K562 (cell line): ENCODE measurements around the gene ECM1. TPM values are rescaled to one million over a fixed set of nuclear protein-coding genes. Genes with fewer than 3 reads are reported as not detected.

Source experiments
- ARID1B ChIP-seq: fragments of 450-650 bp; IDR thresholded peaks from 2 replicates; pipeline ENCODE4 v1.6.1; 2016; ENCODE audit warnings: antibody characterized with exemption, mild to moderate bottlenecking, inconsistent platforms
- ATF7 ChIP-seq: fragments of 450-650 bp; IDR thresholded peaks from 2 replicates; pipeline ENCODE4 v1.7.1; 2014; ENCODE audit warnings: mild to moderate bottlenecking, moderate library complexity
- BHLHE40 ChIP-seq: IDR thresholded peaks from 2 replicates; pipeline ENCODE4 v1.6.1; 2011; ENCODE audit warnings: low read length, improper control_type of control experiment
- BRF2 ChIP-seq: IDR thresholded peaks from 3 replicates; pipeline ENCODE4 v1.6.1; 2011; ENCODE audit warnings: borderline replicate concordance, mild to moderate bottlenecking; ENCODE audit not compliant: insufficient read length, insufficient read depth
- CLOCK ChIP-seq: fragments of 250-450 bp; sonication (Bioruptor Pico); IDR thresholded peaks from 2 replicates; pipeline ENCODE4 v1.4.0; 2020; ENCODE audit warnings: mild to moderate bottlenecking, moderate library complexity, borderline replicate concordance
- ETS1 ChIP-seq: conservative IDR thresholded peaks from 2 replicates; pipeline ENCODE4 v1.6.1; 2011; ENCODE audit warnings: low read depth, mild to moderate bottlenecking, low read length; ENCODE audit not compliant: control insufficient read depth
- MCM3 ChIP-seq: fragments of 450-650 bp; IDR thresholded peaks from 2 replicates; pipeline ENCODE4 v1.6.1; 2016
- MYBL2 ChIP-seq, 2 experiments: fragments of 450-650 bp in 1 of 2; sonication (generic) in 1 of 2; formaldehyde crosslinking in 1 of 2; IDR thresholded peaks; 2 replicates each; pipeline versions ENCODE4 v1.6.1 to v1.8.1; 2017 to 2022; ENCODE audit warnings: borderline replicate concordance in 1 of 2, inconsistent platforms in 1 of 2, low read depth in 1 of 2, mild to moderate bottlenecking in 1 of 2, missing genetic modification reagents in 1 of 2, moderate library complexity in 1 of 2
- NCOA2 ChIP-seq, 2 experiments: fragments of 450-650 bp; IDR thresholded peaks; 2 replicates each; pipeline ENCODE4 v1.6.1; 2018; ENCODE audit warnings: mild to moderate bottlenecking in 2 of 2, moderate library complexity in 1 of 2; ENCODE audit not compliant: partially characterized antibody in 2 of 2
- SP2 ChIP-seq: IDR thresholded peaks from 2 replicates; pipeline ENCODE4 v1.6.1; 2011; ENCODE audit warnings: mild to moderate bottlenecking, low read depth, low read length, moderate library complexity; ENCODE audit not compliant: poor library complexity, severe bottlenecking; ENCODE audit errors: extremely low read depth
- TFE3 ChIP-seq: fragments of 450-650 bp; formaldehyde crosslinking; IDR thresholded peaks from 2 replicates; pipeline ENCODE4 v1.4.0; 2020; ENCODE audit warnings: mild to moderate bottlenecking, mixed read lengths
- polyA plus RNA-seq, 8 experiments: library from polyadenylated mRNA; depleted of rRNA in 4 of 8; stranded (reverse) in 5 of 8; unstranded in 3 of 8; fragments of >200 nt; fragmentation: Nextera tagmentation in 2 of 8; fragmentation: Illumina TruSeq in 1 of 8; extraction: Ambion mirVana in 2 of 8; extraction: Trizol in 1 of 8; gene quantifications; 2 replicates each; pipeline versions ENCODE4 v1.2.1 to v1.2.3, GENCODE V29; 2011 to 2014; ENCODE audit warnings: inconsistent platforms in 1 of 8, missing spikeins in 1 of 8
- total RNA-seq, 7 experiments: library from RNA; depleted of rRNA in 6 of 7; stranded (reverse); fragments of >200 nt in 6 of 7; fragmentation: Illumina TruSeq in 2 of 7; extraction: Trizol in 2 of 7; gene quantifications; 2 replicates each; pipeline versions ENCODE4 v1.2.1 to v1.2.3, GENCODE V29; 2011 to 2021; ENCODE audit warnings: low replicate concordance in 1 of 7
- TF ChIP-seq, protein P1 (sequence below): sonication (generic); formaldehyde crosslinking; IDR thresholded peaks from 2 replicates; pipeline ENCODE4 v1.8.0; 2023; ENCODE audit warnings: missing genetic modification reagents, mild to moderate bottlenecking, borderline replicate concordance

The ECM1 gene
- total and polyA plus RNA-seq, 9 of the 15 experiments (the other 6 are each of a cell fraction or from before 2014, with no cell fraction given): 6.6 to 52.2 (median 12.8) TPM

- TF ChIP-seq CLOCK (CRISPR knock-in tag) (no peak), NCOA2 (IDR thresholded peaks at IDR 0.05; ENCODE audit: partially characterized antibody in 2 of 2) (no peak), ATF7 (peak; percentile 45), MCM3 (no peak), BHLHE40 (peak; percentile 55; the same call in 1 of the 2 replicates), ETS1 (no peak; the same call in 1 of the 2 replicates), ARID1B (no peak), BRF2 (no peak), SP2 (no peak), MYBL2 (IDR thresholded peaks at IDR 0.05; ENCODE audit: low read depth) (no peak), MYBL2 (CRISPR knock-in tag; IDR thresholded peaks at IDR 0.05; ENCODE audit: borderline replicate concordance) (no peak), TFE3 (CRISPR knock-in tag) (no peak)
- TF ChIP-seq, protein P1, sequence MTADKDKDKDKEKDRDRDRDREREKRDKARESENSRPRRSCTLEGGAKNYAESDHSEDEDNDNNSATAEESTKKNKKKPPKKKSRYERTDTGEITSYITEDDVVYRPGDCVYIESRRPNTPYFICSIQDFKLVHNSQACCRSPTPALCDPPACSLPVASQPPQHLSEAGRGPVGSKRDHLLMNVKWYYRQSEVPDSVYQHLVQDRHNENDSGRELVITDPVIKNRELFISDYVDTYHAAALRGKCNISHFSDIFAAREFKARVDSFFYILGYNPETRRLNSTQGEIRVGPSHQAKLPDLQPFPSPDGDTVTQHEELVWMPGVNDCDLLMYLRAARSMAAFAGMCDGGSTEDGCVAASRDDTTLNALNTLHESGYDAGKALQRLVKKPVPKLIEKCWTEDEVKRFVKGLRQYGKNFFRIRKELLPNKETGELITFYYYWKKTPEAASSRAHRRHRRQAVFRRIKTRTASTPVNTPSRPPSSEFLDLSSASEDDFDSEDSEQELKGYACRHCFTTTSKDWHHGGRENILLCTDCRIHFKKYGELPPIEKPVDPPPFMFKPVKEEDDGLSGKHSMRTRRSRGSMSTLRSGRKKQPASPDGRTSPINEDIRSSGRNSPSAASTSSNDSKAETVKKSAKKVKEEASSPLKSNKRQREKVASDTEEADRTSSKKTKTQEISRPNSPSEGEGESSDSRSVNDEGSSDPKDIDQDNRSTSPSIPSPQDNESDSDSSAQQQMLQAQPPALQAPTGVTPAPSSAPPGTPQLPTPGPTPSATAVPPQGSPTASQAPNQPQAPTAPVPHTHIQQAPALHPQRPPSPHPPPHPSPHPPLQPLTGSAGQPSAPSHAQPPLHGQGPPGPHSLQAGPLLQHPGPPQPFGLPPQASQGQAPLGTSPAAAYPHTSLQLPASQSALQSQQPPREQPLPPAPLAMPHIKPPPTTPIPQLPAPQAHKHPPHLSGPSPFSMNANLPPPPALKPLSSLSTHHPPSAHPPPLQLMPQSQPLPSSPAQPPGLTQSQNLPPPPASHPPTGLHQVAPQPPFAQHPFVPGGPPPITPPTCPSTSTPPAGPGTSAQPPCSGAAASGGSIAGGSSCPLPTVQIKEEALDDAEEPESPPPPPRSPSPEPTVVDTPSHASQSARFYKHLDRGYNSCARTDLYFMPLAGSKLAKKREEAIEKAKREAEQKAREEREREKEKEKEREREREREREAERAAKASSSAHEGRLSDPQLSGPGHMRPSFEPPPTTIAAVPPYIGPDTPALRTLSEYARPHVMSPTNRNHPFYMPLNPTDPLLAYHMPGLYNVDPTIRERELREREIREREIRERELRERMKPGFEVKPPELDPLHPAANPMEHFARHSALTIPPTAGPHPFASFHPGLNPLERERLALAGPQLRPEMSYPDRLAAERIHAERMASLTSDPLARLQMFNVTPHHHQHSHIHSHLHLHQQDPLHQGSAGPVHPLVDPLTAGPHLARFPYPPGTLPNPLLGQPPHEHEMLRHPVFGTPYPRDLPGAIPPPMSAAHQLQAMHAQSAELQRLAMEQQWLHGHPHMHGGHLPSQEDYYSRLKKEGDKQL (CRISPR knock-in tag): no peak
These were observed 41.0 kb downstream of the ECM1 start, which contains the start of gene ADAMTSL4 (continued) for GRCh38 chr1:150548632-150549495.
